ENCODE results near the gene WWC2.

WWC2 gene

DNA sequence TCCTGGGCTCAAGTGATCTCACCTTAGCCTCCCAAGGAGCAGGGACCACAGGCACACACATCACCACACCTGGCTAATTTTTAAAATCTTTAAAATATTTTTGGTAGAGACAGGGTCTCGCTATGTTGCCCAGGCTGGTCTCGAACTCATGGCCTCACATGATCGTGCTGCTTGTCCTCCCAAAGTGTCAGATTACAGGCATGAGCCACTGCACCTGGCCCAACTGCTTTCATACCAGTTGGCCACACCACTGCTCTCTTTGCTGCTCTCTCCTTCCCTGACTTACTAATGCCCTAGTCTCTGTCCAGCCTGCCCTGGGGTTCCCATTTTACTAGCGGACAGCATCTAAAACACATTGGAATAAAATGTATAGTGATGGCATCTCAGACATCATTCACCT lies 153.9 kb downstream of the WWC2 start:
- Histone ChIP-seq H3K79me2 (ENCODE audit: insufficient read depth, low read length) (no peaks in the 10 kb centered on the region), H4K20me1 (ENCODE audit: insufficient read depth, low read length, poor library complexity, severe bottlenecking) (no peaks in the 10 kb centered on the region), H3K27me3 (ENCODE audit: insufficient read depth, low read length, poor library complexity, severe bottlenecking) (no peaks in the 10 kb centered on the region), H3K4me1 (ENCODE audit: insufficient read depth, low read length, poor library complexity, severe bottlenecking) (peaks cover 5% of the 10 kb centered on the region), H3K9me3 (ENCODE audit: insufficient read depth, low read depth, low read length) (no peaks in the 10 kb centered on the region), H3F3A (ENCODE audit: low read depth) (no peaks in the 10 kb centered on the region), H3K9ac (ENCODE audit: low read depth, low read length, poor library complexity, severe bottlenecking) (no peak overlapping the region), H3K4me3 (ENCODE audit: low read length, poor library complexity, severe bottlenecking) (no peak overlapping the region), H3K4me2 (ENCODE audit: low read depth, low read length, poor library complexity, severe bottlenecking) (no peak overlapping the region), H2AFZ (ENCODE audit: low read length) (no peak overlapping the region), H3K36me3 (ENCODE audit: insufficient read depth, low read length) (no peaks in the 10 kb centered on the region), H3K9me2 (replicated peaks; ENCODE audit: low read depth, low read length) (no peaks in the 10 kb centered on the region)
- TF ChIP-seq, protein P1, sequence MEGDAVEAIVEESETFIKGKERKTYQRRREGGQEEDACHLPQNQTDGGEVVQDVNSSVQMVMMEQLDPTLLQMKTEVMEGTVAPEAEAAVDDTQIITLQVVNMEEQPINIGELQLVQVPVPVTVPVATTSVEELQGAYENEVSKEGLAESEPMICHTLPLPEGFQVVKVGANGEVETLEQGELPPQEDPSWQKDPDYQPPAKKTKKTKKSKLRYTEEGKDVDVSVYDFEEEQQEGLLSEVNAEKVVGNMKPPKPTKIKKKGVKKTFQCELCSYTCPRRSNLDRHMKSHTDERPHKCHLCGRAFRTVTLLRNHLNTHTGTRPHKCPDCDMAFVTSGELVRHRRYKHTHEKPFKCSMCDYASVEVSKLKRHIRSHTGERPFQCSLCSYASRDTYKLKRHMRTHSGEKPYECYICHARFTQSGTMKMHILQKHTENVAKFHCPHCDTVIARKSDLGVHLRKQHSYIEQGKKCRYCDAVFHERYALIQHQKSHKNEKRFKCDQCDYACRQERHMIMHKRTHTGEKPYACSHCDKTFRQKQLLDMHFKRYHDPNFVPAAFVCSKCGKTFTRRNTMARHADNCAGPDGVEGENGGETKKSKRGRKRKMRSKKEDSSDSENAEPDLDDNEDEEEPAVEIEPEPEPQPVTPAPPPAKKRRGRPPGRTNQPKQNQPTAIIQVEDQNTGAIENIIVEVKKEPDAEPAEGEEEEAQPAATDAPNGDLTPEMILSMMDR (conservative IDR thresholded peaks at IDR 0.05; ENCODE audit: low read length): no peak
- TF ChIP-seq EZH2phosphoT487 (IDR thresholded peaks at IDR 0.05; ENCODE audit: borderline replicate concordance): no peak

DNA sequence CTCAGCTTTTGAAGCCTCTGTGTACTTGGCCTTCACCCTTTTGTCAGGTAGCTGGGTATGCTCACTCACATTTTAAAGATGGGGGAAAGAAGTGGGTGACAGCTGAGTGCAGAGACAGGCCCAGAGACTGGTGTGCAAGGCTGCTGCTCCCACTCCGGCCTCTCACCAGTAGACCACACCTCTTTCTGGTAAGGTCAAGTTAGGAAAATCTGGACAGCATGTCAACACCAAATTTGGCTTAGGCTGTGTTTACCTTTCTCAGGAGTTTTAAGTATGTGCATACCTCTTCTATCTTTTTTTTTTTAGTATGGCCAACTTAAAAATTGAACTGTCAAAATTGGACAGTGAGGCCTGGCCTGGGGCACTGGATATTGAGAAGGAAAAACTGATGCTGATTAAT lies 154.4 kb downstream of the WWC2 start:
- Histone ChIP-seq H3K9me2 (replicated peaks; ENCODE audit: low read depth, low read length) (no peaks in the 10 kb centered on the region), H3K79me2 (ENCODE audit: insufficient read depth, low read length) (no peaks in the 10 kb centered on the region), H2AFZ (ENCODE audit: low read length) (no peak overlapping the region), H3F3A (ENCODE audit: low read depth) (no peaks in the 10 kb centered on the region), H3K9ac (ENCODE audit: low read depth, low read length, poor library complexity, severe bottlenecking) (no peak overlapping the region), H3K4me2 (ENCODE audit: low read depth, low read length, poor library complexity, severe bottlenecking) (no peak overlapping the region), H3K4me1 (ENCODE audit: insufficient read depth, low read length, poor library complexity, severe bottlenecking) (peaks cover 5% of the 10 kb centered on the region), H4K20me1 (ENCODE audit: insufficient read depth, low read length, poor library complexity, severe bottlenecking) (no peaks in the 10 kb centered on the region), H3K9me3 (ENCODE audit: insufficient read depth, low read depth, low read length) (no peaks in the 10 kb centered on the region), H3K4me3 (ENCODE audit: low read length, poor library complexity, severe bottlenecking) (no peak overlapping the region), H3K27me3 (ENCODE audit: insufficient read depth, low read length, poor library complexity, severe bottlenecking) (no peaks in the 10 kb centered on the region), H3K36me3 (ENCODE audit: insufficient read depth, low read length) (no peaks in the 10 kb centered on the region)
- TF ChIP-seq, protein P1 (conservative IDR thresholded peaks at IDR 0.05; ENCODE audit: low read length): no peak
- no peak for TF ChIP-seq EZH2phosphoT487 (IDR thresholded peaks at IDR 0.05; ENCODE audit: borderline replicate concordance)

DNA sequence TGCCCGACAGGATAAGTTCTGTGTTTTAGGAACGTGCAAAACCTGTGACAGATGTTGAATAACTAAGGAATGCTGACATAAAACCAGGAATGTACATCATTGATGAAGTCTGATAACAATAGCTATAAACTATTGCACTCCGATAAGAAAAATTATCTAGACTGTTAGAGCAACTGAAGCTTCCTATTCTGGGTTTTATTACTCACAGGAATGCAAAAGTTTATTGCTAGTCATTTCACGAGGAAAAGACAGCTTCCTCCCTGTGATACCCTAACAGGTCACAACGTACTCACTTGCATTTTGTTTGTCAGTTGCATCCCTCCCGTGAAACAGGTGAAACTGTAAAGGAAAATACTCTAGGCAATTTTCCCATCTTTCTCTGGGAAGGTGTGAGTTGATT lies 155.1 kb downstream of the WWC2 start:
- Histone ChIP-seq H3K9ac (ENCODE audit: low read depth, low read length, poor library complexity, severe bottlenecking) (no peak overlapping the region), H3K79me2 (ENCODE audit: insufficient read depth, low read length) (no peaks in the 10 kb centered on the region), H3K36me3 (ENCODE audit: insufficient read depth, low read length) (no peaks in the 10 kb centered on the region), H3K4me1 (ENCODE audit: insufficient read depth, low read length, poor library complexity, severe bottlenecking) (peaks cover 5% of the 10 kb centered on the region), H3K4me3 (ENCODE audit: low read length, poor library complexity, severe bottlenecking) (no peak overlapping the region), H3K9me3 (ENCODE audit: insufficient read depth, low read depth, low read length) (no peaks in the 10 kb centered on the region), H3K27me3 (ENCODE audit: insufficient read depth, low read length, poor library complexity, severe bottlenecking) (no peaks in the 10 kb centered on the region), H2AFZ (ENCODE audit: low read length) (no peak overlapping the region), H3K4me2 (ENCODE audit: low read depth, low read length, poor library complexity, severe bottlenecking) (no peak overlapping the region), H3F3A (ENCODE audit: low read depth) (no peaks in the 10 kb centered on the region), H4K20me1 (ENCODE audit: insufficient read depth, low read length, poor library complexity, severe bottlenecking) (no peaks in the 10 kb centered on the region), H3K9me2 (replicated peaks; ENCODE audit: low read depth, low read length) (no peaks in the 10 kb centered on the region)
- TF ChIP-seq, protein P1 (conservative IDR thresholded peaks at IDR 0.05; ENCODE audit: low read length): no peak
- TF ChIP-seq EZH2phosphoT487 (IDR thresholded peaks at IDR 0.05; ENCODE audit: borderline replicate concordance): no peak

Measured in Loucy (cell line).